Panc1 (cell line): ENCODE data around the gene KLHL4.

ENCODE experiments used
- TF ChIP-seq, protein P1 (sequence below), 2 experiments: IDR thresholded peaks; 2 replicates each; pipeline ENCODE4 v1.6.1; 2011 to 2012; ENCODE audit warnings: low read depth in 2 of 2, control low read depth in 1 of 2, low read length in 1 of 2, mild to moderate bottlenecking in 1 of 2, moderate library complexity in 1 of 2; ENCODE audit not compliant: insufficient read depth in 1 of 2
- TF ChIP-seq, protein P2 (sequence below): fragments of 450-650 bp; IDR thresholded peaks from 2 replicates; pipeline ENCODE4 v1.5.1; 2017; ENCODE audit warnings: mild to moderate bottlenecking

DNA sequence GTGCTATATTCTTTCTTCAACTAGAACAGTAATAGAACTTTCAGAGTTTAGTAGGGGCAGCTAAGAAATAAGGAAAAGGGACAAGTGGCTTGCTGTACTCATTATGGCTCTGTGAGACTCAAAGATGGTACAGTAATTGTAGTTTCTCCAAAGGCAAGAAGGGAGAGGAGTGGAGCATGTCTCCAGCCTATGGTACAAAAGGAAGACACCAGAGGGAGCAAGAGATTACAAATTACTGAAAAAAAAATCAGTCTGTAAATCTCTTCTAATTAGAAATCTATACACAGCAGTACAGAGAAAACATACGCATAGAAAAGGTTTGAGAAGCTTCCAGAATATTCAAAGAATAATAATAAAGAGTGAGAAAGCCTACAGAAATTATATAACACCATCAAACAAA lies 61.4 kb downstream of the KLHL4 start:
- TF ChIP-seq, protein P1, sequence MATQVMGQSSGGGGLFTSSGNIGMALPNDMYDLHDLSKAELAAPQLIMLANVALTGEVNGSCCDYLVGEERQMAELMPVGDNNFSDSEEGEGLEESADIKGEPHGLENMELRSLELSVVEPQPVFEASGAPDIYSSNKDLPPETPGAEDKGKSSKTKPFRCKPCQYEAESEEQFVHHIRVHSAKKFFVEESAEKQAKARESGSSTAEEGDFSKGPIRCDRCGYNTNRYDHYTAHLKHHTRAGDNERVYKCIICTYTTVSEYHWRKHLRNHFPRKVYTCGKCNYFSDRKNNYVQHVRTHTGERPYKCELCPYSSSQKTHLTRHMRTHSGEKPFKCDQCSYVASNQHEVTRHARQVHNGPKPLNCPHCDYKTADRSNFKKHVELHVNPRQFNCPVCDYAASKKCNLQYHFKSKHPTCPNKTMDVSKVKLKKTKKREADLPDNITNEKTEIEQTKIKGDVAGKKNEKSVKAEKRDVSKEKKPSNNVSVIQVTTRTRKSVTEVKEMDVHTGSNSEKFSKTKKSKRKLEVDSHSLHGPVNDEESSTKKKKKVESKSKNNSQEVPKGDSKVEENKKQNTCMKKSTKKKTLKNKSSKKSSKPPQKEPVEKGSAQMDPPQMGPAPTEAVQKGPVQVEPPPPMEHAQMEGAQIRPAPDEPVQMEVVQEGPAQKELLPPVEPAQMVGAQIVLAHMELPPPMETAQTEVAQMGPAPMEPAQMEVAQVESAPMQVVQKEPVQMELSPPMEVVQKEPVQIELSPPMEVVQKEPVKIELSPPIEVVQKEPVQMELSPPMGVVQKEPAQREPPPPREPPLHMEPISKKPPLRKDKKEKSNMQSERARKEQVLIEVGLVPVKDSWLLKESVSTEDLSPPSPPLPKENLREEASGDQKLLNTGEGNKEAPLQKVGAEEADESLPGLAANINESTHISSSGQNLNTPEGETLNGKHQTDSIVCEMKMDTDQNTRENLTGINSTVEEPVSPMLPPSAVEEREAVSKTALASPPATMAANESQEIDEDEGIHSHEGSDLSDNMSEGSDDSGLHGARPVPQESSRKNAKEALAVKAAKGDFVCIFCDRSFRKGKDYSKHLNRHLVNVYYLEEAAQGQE (IDR thresholded peaks at IDR 0.05; ENCODE audit: insufficient read depth in 1 of 2, low read depth in 2 of 2, low read length in 1 of 2), result no peak
- TF ChIP-seq, protein P2, sequence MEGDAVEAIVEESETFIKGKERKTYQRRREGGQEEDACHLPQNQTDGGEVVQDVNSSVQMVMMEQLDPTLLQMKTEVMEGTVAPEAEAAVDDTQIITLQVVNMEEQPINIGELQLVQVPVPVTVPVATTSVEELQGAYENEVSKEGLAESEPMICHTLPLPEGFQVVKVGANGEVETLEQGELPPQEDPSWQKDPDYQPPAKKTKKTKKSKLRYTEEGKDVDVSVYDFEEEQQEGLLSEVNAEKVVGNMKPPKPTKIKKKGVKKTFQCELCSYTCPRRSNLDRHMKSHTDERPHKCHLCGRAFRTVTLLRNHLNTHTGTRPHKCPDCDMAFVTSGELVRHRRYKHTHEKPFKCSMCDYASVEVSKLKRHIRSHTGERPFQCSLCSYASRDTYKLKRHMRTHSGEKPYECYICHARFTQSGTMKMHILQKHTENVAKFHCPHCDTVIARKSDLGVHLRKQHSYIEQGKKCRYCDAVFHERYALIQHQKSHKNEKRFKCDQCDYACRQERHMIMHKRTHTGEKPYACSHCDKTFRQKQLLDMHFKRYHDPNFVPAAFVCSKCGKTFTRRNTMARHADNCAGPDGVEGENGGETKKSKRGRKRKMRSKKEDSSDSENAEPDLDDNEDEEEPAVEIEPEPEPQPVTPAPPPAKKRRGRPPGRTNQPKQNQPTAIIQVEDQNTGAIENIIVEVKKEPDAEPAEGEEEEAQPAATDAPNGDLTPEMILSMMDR, result peak; percentile 28; the same call in 1 of the 2 replicates
